ENCODE measurements around the gene ATP2C1.

ATP2C1 gene

DNA sequence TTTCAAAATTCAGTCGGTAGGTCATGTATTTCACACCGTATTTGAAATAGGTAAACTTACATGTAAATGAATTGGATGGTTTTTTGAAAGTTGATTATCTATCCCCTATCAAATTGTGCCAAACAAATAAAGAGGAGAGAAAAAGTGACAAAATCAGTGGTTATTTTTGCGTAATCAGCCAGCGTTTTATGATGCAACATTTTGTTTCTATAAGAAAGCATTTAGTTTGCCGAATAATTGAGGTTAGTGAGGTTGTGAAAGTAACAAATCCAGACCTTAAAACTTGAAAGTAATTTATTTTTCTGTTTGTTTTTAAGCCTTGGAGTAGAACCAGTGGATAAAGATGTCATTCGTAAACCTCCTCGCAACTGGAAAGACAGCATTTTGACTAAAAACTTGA is 103.4 kb downstream of the ATP2C1 start:
- peak; percentile 55 for DNase-seq (ENCODE audit: low read depth)
- TF ChIP-seq, protein P1, sequence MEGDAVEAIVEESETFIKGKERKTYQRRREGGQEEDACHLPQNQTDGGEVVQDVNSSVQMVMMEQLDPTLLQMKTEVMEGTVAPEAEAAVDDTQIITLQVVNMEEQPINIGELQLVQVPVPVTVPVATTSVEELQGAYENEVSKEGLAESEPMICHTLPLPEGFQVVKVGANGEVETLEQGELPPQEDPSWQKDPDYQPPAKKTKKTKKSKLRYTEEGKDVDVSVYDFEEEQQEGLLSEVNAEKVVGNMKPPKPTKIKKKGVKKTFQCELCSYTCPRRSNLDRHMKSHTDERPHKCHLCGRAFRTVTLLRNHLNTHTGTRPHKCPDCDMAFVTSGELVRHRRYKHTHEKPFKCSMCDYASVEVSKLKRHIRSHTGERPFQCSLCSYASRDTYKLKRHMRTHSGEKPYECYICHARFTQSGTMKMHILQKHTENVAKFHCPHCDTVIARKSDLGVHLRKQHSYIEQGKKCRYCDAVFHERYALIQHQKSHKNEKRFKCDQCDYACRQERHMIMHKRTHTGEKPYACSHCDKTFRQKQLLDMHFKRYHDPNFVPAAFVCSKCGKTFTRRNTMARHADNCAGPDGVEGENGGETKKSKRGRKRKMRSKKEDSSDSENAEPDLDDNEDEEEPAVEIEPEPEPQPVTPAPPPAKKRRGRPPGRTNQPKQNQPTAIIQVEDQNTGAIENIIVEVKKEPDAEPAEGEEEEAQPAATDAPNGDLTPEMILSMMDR (conservative IDR thresholded peaks at IDR 0.05; ENCODE audit: low read length), result no peak
- H3K4me3 ChIP-seq (ENCODE audit: low read length), result no peak overlapping the region

DNA sequence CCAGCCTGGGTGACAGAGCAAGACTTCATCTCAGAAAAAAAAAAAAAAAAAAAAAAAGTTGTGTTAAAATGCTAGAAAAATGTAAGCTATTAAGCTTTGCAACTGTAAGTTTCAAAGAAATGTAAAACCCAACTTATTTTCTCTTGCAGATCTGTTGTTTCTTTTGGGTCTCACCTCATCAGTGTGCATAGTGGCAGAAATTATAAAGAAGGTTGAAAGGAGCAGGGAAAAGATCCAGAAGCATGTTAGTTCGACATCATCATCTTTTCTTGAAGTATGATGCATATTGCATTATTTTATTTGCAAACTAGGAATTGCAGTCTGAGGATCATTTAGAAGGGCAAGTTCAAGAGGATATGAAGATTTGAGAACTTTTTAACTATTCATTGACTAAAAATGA is 107.2 kb downstream of the ATP2C1 start:
- H3K4me3 ChIP-seq (ENCODE audit: low read length), result no peak overlapping the region
- no peak for DNase-seq (ENCODE audit: low read depth)
- TF ChIP-seq, protein P1 (conservative IDR thresholded peaks at IDR 0.05; ENCODE audit: low read length), result no peak

DNA sequence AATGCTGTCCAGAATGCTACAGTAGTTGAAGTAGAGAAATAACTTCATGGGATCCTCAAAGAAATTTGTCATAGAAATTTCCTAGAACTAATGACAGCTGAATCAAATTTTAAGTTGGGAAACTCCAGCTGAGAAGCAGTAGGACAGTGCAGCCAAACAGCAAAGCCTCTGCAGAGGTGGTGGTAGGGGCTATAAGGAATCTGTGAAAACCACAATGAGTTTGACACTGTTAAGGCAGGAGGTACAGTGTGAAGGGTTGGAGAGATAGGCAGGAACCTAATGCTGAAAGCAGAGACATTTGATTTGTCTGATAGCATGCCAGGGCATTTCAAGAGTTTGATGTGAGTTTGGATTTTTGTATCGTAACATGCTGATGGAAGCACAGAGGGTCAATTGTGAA is 110.7 kb downstream of the ATP2C1 start:
- TF ChIP-seq, protein P1 (conservative IDR thresholded peaks at IDR 0.05; ENCODE audit: low read length), result no peak
- no peak for DNase-seq (ENCODE audit: low read depth)
- H3K4me3 ChIP-seq (ENCODE audit: low read length), result no peak overlapping the region

DNA sequence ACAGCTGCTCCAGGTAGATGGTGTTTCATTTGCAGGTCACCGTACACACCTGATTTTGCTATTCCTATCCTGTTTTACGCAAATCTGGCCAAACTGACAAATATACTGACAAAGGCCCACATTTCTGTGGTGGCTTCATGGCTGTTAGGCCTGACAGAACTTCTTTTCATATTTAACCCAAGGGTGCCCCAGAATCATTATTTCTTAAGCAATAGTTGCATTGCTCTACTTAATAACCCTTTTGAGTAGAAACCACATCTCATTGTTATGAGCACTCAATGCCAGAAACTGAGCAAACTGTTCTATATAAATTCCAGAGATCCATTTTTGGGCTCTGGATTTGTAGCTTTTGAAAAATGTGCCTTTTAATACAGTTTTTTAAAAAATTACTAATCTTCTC is 113.4 kb downstream of the ATP2C1 start:
- no peak overlapping the region for H3K4me3 ChIP-seq (ENCODE audit: low read length)
- TF ChIP-seq, protein P1 (conservative IDR thresholded peaks at IDR 0.05; ENCODE audit: low read length), result no peak
- DNase-seq (ENCODE audit: low read depth), result peak; percentile 50

DNA sequence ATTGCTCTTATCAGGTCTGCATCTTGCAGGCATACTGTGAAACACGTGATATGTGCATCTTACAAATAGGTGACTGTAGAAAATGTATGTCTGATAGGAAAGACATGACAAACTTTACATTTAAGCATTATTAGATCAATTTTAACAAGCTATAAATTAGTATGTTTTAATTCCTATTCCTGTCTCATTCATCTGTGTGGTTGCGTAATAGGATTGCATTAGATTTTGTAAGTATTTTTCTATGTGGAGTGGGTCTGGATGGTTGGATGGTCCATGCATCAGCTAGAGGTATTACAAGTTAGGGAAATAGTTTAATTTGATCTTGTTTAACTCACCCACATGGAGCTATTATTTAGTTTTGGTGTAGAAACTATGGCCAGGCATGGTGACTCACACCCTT is 113.9 kb downstream of the ATP2C1 start:
- no peak overlapping the region for H3K4me3 ChIP-seq (ENCODE audit: low read length)
- TF ChIP-seq, protein P1 (conservative IDR thresholded peaks at IDR 0.05; ENCODE audit: low read length), result no peak
- peak; percentile 40 for DNase-seq (ENCODE audit: low read depth)

DNA sequence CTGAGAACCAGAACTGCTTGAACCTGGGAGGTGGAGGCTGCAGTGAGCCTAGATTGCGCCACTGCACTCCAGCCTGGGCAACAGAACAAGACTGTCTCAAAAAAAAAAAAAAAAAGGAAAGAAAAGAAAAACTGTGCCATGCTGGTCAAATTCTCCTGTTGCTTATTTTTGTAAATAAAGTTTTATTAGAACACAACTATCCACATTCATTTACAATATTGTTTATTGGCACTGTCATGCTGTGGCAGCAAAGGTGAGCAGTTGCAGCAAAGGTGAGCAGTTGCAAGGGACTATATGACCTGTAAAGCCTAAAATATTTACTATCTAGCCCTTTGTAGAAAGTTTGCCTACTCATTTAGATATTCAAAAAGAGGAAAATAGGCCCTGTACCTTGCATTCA is 114.4 kb downstream of the ATP2C1 start:
- H3K4me3 ChIP-seq (ENCODE audit: low read length), result no peak overlapping the region
- TF ChIP-seq, protein P1 (conservative IDR thresholded peaks at IDR 0.05; ENCODE audit: low read length), result no peak
- no peak for DNase-seq (ENCODE audit: low read depth)

DNA sequence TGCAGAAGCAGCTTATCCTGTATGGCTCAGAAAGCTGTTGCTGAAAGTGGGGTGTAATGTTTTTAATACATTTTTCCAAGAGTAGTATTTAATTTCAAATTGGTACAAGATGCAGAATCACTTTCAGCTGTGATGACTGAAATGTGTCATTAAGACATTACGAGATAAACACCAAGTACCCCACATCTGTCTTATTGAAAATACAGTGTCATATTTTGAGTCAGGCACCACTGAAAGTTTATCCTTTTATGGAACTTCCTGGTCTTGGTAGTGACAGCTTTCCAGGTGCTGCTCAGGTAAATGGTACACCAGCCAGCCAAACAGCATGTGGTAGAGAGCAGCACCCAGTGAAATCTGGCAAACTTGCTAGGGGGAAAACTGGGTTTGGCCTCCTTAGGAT is 115.8 kb downstream of the ATP2C1 start:
- TF ChIP-seq, protein P1 (conservative IDR thresholded peaks at IDR 0.05; ENCODE audit: low read length), result no peak
- no peak for DNase-seq (ENCODE audit: low read depth)
- H3K4me3 ChIP-seq (ENCODE audit: low read length), result no peak overlapping the region

Measured in AG10803 (cell line).